HG03342 (cell line): ENCODE results near the gene TGM1.
A peak's percentile ranks its signal among the peaks of the same experiment; 100 is the strongest.

ENCODE experiments used
- ATAC-seq: cut with Tn5 transposase; IDR thresholded peaks from one replicate; pipeline ENCODE4 v1.9.1; 2021; ENCODE audit warnings: mild to moderate bottlenecking, moderate library complexity; ENCODE audit not compliant: unreplicated experiment

The TGM1 gene

GRCh38 chr14:24292118-24292807 is 29.3 kb upstream of the TGM1 start:
- no peak for ATAC-seq

- ATAC-seq: no peak
Observed at GRCh38 chr14:24291446-24292117, 28.6 kb upstream of the TGM1 start.

- no peak for ATAC-seq
Observed at GRCh38 chr14:24290746-24291145, 27.8 kb upstream of the TGM1 start.

GRCh38 chr14:24289649-24290280 is 26.8 kb upstream of the TGM1 start:
- peak; percentile 81 for ATAC-seq

GRCh38 chr14:24286996-24287395 is 24.0 kb upstream of the TGM1 start:
- ATAC-seq: no peak

GRCh38 chr14:24285351-24285750 is 22.4 kb upstream of the TGM1 start:
- ATAC-seq: no peak

GRCh38 chr14:24284501-24285035 is 21.6 kb upstream of the TGM1 start:
- ATAC-seq: no peak

- no peak for ATAC-seq
Observed at GRCh38 chr14:24283796-24284460, 21.0 kb upstream of the TGM1 start.

GRCh38 chr14:24282736-24283135 is 19.8 kb upstream of the TGM1 start:
- no peak for ATAC-seq

GRCh38 chr14:24281636-24282035 is 18.7 kb upstream of the TGM1 start:
- no peak for ATAC-seq

GRCh38 chr14:24280797-24281460 is 18.0 kb upstream of the TGM1 start:
- no peak for ATAC-seq

GRCh38 chr14:24279301-24280186 is 16.6 kb upstream of the TGM1 start:
- ATAC-seq: no peak

GRCh38 chr14:24278424-24278823 is 15.4 kb upstream of the TGM1 start:
- ATAC-seq: no peak

- ATAC-seq: no peak
Observed at GRCh38 chr14:24277606-24278321, 14.8 kb upstream of the TGM1 start.

- ATAC-seq: no peak
Observed at GRCh38 chr14:24277071-24277470, 14.1 kb upstream of the TGM1 start.

GRCh38 chr14:24274101-24274543 is 11.1 kb upstream of the TGM1 start:
- peak; percentile 41 for ATAC-seq

- no peak for ATAC-seq
Observed at GRCh38 chr14:24273422-24273998, 10.5 kb upstream of the TGM1 start.

- ATAC-seq: no peak
Observed at GRCh38 chr14:24272467-24272866, 9.5 kb upstream of the TGM1 start.

GRCh38 chr14:24271834-24272263 is 8.9 kb upstream of the TGM1 start:
- no peak for ATAC-seq
